K562 (cell line): ENCODE data around the gene CRABP2. TPM values are rescaled to one million over a fixed set of nuclear protein-coding genes. Genes with fewer than 3 reads are reported as not detected.

Experiments used
- AFF1 ChIP-seq, 2 experiments: fragments of 450-650 bp; IDR thresholded peaks; 2 replicates each; pipeline ENCODE4 v1.6.1; 2018; ENCODE audit warnings: mild to moderate bottlenecking in 2 of 2, low read depth in 1 of 2; ENCODE audit not compliant: partially characterized antibody in 2 of 2
- CHD4 ChIP-seq: fragments of 200-600 bp; sonication (generic); IDR thresholded peaks from 3 replicates; pipeline ENCODE4 v1.6.1; 2012; ENCODE audit warnings: low read depth, mild to moderate bottlenecking, mixed read lengths, low read length, inconsistent platforms; ENCODE audit not compliant: insufficient read depth, insufficient replicate concordance, poor library complexity, severe bottlenecking
- EP400 ChIP-seq: fragments of 450-650 bp; IDR thresholded peaks from 2 replicates; pipeline ENCODE4 v1.6.1; 2017; ENCODE audit warnings: antibody characterized with exemption, mild to moderate bottlenecking, moderate library complexity
- ETV6 ChIP-seq, 3 experiments: fragments of 150-350 bp in 1 of 3; sonication (generic) in 1 of 3; formaldehyde crosslinking in 1 of 3; IDR thresholded peaks; 2 replicates each; pipeline versions ENCODE4 v1.6.1 to v1.8.0; 2014 to 2022; ENCODE audit warnings: borderline replicate concordance in 2 of 3, low read depth in 2 of 3, antibody characterized with exemption in 1 of 3, low read length in 1 of 3, mild to moderate bottlenecking in 1 of 3, missing genetic modification reagents in 1 of 3
- FOS ChIP-seq: IDR thresholded peaks from 3 replicates; pipeline ENCODE4 v1.6.1; 2011; ENCODE audit not compliant: insufficient read length; ENCODE audit errors: extremely low read depth
- FOXP4 ChIP-seq: sonication (generic); formaldehyde crosslinking; IDR thresholded peaks from 2 replicates; pipeline ENCODE4 v1.8.0; 2022; ENCODE audit warnings: mild to moderate bottlenecking, missing genetic modification reagents, borderline replicate concordance
- HNRNPL ChIP-seq: fragments of 200-400 bp; formaldehyde crosslinking; IDR thresholded peaks from 2 replicates; pipeline ENCODE4 v1.6.1; 2017; ENCODE audit warnings: low read depth, mild to moderate bottlenecking, low read length
- HOXB6 ChIP-seq: fragments of 250-450 bp; sonication (Bioruptor Pico); IDR thresholded peaks from 2 replicates; pipeline ENCODE4 v1.5.1; 2022; ENCODE audit warnings: mild to moderate bottlenecking, borderline replicate concordance
- PHB ChIP-seq: fragments of 250-450 bp; sonication (Bioruptor Pico); IDR thresholded peaks from 2 replicates; pipeline ENCODE4 v1.5.0; 2021
- RBM17 ChIP-seq: fragments of 200-400 bp; formaldehyde crosslinking; IDR thresholded peaks from 2 replicates; pipeline ENCODE4 v1.6.1; 2017; ENCODE audit warnings: low read depth, mild to moderate bottlenecking, low read length, borderline replicate concordance
- XRCC3 ChIP-seq: fragments of 450-650 bp; IDR thresholded peaks from 2 replicates; pipeline ENCODE4 v1.6.1; 2017; ENCODE audit warnings: mild to moderate bottlenecking, moderate library complexity
- ZEB2 ChIP-seq: fragments of 450-650 bp; IDR thresholded peaks from 2 replicates; pipeline ENCODE4 v1.6.1; 2016
- ZFX ChIP-seq: sonication (generic); formaldehyde crosslinking; IDR thresholded peaks from 2 replicates; pipeline ENCODE4 v1.8.0; 2022; ENCODE audit warnings: mild to moderate bottlenecking, missing genetic modification reagents, moderate library complexity
- ZNF23 ChIP-seq: fragments of 250-450 bp; sonication (Bioruptor Pico); IDR thresholded peaks from 2 replicates; pipeline ENCODE4 v1.4.0; 2020; ENCODE audit warnings: mild to moderate bottlenecking
- ZNF282 ChIP-seq: sonication (generic); formaldehyde crosslinking; IDR thresholded peaks from 2 replicates; pipeline ENCODE4 v1.8.1; 2023; ENCODE audit warnings: missing genetic modification reagents
- ZNF316 ChIP-seq: fragments of 450-650 bp; IDR thresholded peaks from 2 replicates; pipeline ENCODE4 v1.6.1; 2016
- polyA plus RNA-seq, 8 experiments: library from polyadenylated mRNA; depleted of rRNA in 4 of 8; stranded (reverse) in 5 of 8; unstranded in 3 of 8; fragments of >200 nt; fragmentation: Nextera tagmentation in 2 of 8; fragmentation: Illumina TruSeq in 1 of 8; extraction: Ambion mirVana in 2 of 8; extraction: Trizol in 1 of 8; gene quantifications; 2 replicates each; pipeline versions ENCODE4 v1.2.1 to v1.2.3, GENCODE V29; 2011 to 2014; ENCODE audit warnings: inconsistent platforms in 1 of 8, missing spikeins in 1 of 8
- total RNA-seq, 7 experiments: library from RNA; depleted of rRNA in 6 of 7; stranded (reverse); fragments of >200 nt in 6 of 7; fragmentation: Illumina TruSeq in 2 of 7; extraction: Trizol in 2 of 7; gene quantifications; 2 replicates each; pipeline versions ENCODE4 v1.2.1 to v1.2.3, GENCODE V29; 2011 to 2021; ENCODE audit warnings: low replicate concordance in 1 of 7

The CRABP2 gene
- total and polyA plus RNA-seq, 9 of the 15 experiments (the other 6 are each of a cell fraction or from before 2014, with no cell fraction given) = 0.30 to 2.5 (median 0.82) TPM

- TF ChIP-seq FOS (no peak), CHD4 (no peak), EP400 (no peak), HNRNPL (no peak), ZFX (CRISPR knock-in tag) (peak; percentile 45), PHB (no peak), ZNF316 (peak; percentile 85), XRCC3 (no peak), RBM17 (no peak), ZNF23 (CRISPR knock-in tag) (no peak), ZNF282 (CRISPR knock-in tag) (no peak), HOXB6 (CRISPR knock-in tag) (no peak), FOXP4 (CRISPR knock-in tag) (peak; percentile 59; the same call in 1 of the 2 replicates), ZEB2 (0 out of 2 replicates have a peak, but pooled peaks have one; percentile 20), AFF1 (IDR thresholded peaks at IDR 0.05; ENCODE audit: low read depth in 1 of 2, partially characterized antibody in 2 of 2) (no peak), ETV6 (IDR thresholded peaks at IDR 0.05; ENCODE audit: borderline replicate concordance in 1 of 2, low read depth in 2 of 2, low read length in 1 of 2) (no peak), ETV6 (CRISPR knock-in tag; IDR thresholded peaks at IDR 0.05; ENCODE audit: borderline replicate concordance) (no peak)
These were observed 11.3 kb downstream of the CRABP2 start (continued) for GRCh38 chr1:156693848-156694689.
